ENCODE data around the gene PLA2G10.

GRCh38 chr16:14641206-14641605 lies 52.9 kb downstream of the PLA2G10 start:
- TF ChIP-seq, protein P1, sequence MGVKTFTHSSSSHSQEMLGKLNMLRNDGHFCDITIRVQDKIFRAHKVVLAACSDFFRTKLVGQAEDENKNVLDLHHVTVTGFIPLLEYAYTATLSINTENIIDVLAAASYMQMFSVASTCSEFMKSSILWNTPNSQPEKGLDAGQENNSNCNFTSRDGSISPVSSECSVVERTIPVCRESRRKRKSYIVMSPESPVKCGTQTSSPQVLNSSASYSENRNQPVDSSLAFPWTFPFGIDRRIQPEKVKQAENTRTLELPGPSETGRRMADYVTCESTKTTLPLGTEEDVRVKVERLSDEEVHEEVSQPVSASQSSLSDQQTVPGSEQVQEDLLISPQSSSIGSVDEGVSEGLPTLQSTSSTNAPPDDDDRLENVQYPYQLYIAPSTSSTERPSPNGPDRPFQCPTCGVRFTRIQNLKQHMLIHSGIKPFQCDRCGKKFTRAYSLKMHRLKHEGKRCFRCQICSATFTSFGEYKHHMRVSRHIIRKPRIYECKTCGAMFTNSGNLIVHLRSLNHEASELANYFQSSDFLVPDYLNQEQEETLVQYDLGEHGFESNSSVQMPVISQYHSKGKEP (tag by site-specific recombination; IDR thresholded peaks at IDR 0.05), result no peak
- TF ChIP-seq ZNF23 (tag by site-specific recombination; IDR thresholded peaks at IDR 0.05; ENCODE audit: borderline replicate concordance) (no peak), ZNF10 (tag by site-specific recombination; IDR thresholded peaks at IDR 0.05) (no peak), ZNF341 (tag by site-specific recombination; IDR thresholded peaks at IDR 0.05; ENCODE audit: low read depth) (no peak), GLIS1 (tag by site-specific recombination; IDR thresholded peaks at IDR 0.05) (no peak), ZBTB26 (tag by site-specific recombination; optimal IDR thresholded peaks at IDR 0.05) (no peak), ZNF16 (tag by site-specific recombination; IDR thresholded peaks at IDR 0.05; ENCODE audit: low read depth) (no peak), TCF7L2 (IDR thresholded peaks at IDR 0.05; ENCODE audit: borderline replicate concordance, low read depth, low read length) (no peak), ZNF362 (tag by site-specific recombination; IDR thresholded peaks at IDR 0.05) (no peak), HOXD13 (CRISPR knock-in tag; IDR thresholded peaks at IDR 0.05; ENCODE audit: borderline replicate concordance) (no peak)
- TF ChIP-seq, protein P2, sequence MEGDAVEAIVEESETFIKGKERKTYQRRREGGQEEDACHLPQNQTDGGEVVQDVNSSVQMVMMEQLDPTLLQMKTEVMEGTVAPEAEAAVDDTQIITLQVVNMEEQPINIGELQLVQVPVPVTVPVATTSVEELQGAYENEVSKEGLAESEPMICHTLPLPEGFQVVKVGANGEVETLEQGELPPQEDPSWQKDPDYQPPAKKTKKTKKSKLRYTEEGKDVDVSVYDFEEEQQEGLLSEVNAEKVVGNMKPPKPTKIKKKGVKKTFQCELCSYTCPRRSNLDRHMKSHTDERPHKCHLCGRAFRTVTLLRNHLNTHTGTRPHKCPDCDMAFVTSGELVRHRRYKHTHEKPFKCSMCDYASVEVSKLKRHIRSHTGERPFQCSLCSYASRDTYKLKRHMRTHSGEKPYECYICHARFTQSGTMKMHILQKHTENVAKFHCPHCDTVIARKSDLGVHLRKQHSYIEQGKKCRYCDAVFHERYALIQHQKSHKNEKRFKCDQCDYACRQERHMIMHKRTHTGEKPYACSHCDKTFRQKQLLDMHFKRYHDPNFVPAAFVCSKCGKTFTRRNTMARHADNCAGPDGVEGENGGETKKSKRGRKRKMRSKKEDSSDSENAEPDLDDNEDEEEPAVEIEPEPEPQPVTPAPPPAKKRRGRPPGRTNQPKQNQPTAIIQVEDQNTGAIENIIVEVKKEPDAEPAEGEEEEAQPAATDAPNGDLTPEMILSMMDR (tag by site-specific recombination; IDR thresholded peaks at IDR 0.05), result no peak

Data from HEK293 (cell line).